ENCODE measurements around the gene LILRB5.

Gene LILRB5

DNA sequence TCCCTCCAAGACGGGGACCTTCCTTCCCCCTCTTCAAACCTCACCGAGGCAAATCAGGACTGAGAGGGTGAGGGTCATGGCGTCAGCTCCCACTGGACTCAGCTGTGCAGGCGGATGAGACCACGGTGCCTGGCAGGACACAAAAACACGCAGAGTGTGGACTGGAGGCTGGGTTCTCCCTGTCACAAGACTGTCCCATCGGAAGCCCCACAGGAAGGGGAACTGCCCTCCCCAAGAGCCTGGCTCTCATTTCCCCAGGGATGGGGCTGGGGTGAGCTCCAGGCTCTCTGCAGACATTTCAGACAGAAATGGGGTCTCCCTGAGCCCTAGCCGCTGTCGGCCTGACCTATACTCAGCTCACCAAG lies at the start of gene LILRB5:
LILRB5 (minus strand) TSS at position 158 of the 365 bp plus-strand sequence; CDS start at position 78, 80 bp downstream.
- DNase-seq (ENCODE audit: low read depth), result no peak
- TF ChIP-seq, protein P1, sequence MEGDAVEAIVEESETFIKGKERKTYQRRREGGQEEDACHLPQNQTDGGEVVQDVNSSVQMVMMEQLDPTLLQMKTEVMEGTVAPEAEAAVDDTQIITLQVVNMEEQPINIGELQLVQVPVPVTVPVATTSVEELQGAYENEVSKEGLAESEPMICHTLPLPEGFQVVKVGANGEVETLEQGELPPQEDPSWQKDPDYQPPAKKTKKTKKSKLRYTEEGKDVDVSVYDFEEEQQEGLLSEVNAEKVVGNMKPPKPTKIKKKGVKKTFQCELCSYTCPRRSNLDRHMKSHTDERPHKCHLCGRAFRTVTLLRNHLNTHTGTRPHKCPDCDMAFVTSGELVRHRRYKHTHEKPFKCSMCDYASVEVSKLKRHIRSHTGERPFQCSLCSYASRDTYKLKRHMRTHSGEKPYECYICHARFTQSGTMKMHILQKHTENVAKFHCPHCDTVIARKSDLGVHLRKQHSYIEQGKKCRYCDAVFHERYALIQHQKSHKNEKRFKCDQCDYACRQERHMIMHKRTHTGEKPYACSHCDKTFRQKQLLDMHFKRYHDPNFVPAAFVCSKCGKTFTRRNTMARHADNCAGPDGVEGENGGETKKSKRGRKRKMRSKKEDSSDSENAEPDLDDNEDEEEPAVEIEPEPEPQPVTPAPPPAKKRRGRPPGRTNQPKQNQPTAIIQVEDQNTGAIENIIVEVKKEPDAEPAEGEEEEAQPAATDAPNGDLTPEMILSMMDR (IDR thresholded peaks at IDR 0.05; ENCODE audit: insufficient read depth, low read depth, low read length, missing control alignments), result no peak
- H3K4me3 ChIP-seq (ENCODE audit: low read depth, low read length), result no peak within 1 kb of the TSS

DNA sequence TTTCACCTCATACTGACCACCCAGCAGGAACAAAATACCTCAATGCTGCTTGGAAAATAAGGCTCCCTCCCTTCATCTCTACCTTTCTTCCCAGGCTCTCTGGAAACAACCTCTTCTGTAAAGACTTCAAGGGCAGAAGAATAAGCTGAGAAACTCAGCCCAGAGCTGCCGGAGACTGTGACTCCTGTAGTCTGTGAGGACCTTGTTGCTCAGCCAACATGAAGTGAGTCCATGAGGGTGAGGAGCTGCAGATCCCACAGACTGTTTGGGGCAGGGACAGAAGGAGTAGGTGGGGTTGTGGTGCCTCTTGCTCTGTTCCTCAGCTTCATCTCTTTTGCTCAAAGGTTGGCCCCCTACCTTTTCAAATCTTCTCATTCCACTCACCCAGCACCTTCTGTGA lies 48.1 kb upstream of the LILRB5 start:
- DNase-seq (ENCODE audit: low read depth), result no peak
- TF ChIP-seq, protein P1 (IDR thresholded peaks at IDR 0.05; ENCODE audit: insufficient read depth, low read depth, low read length, missing control alignments), result no peak
- no peak overlapping the region for H3K4me3 ChIP-seq (ENCODE audit: low read depth, low read length)

DNA sequence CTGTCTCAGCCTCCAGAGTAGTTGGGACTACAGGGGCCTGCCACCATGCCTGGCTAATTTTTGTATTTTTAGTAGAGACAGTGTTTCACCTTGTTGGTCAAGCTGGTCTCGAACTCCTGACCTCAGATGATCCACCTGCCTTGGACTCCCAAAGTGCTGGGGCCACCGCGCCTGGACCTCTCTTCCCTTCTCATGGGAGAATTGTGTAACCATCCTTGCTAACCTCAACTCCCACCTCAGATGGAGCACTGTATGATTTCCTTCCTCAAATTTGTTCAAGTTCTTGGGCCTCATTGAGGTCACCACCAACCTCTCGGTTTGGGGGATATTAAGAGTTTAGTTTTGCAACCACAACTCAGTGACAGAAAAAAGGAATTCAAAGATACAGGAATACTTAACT lies 45.2 kb upstream of the LILRB5 start:
- no peak overlapping the region for H3K4me3 ChIP-seq (ENCODE audit: low read depth, low read length)
- TF ChIP-seq, protein P1 (IDR thresholded peaks at IDR 0.05; ENCODE audit: insufficient read depth, low read depth, low read length, missing control alignments), result no peak
- DNase-seq (ENCODE audit: low read depth), result no peak

DNA sequence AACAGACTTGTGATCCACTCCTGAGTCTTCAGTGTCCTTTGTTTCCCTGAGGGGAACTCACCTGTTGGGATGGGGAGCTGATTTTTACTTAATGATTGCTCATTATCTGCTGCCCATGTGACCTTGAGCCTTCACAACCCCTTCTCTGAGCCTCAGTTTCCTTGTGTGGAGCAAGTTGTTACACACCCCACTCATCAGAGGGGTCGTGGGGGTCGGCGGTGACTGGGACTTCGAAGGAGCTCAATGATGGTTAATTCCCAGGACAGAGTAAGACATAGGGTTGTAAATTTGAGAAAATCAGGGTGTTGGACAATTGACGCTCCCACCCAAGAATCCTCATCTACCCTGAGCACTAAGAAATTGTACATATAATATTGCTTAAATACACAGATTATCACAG lies 42.4 kb upstream of the LILRB5 start:
- no peak for DNase-seq (ENCODE audit: low read depth)
- H3K4me3 ChIP-seq (ENCODE audit: low read depth, low read length), result no peak overlapping the region
- TF ChIP-seq, protein P1 (IDR thresholded peaks at IDR 0.05; ENCODE audit: insufficient read depth, low read depth, low read length, missing control alignments), result no peak

DNA sequence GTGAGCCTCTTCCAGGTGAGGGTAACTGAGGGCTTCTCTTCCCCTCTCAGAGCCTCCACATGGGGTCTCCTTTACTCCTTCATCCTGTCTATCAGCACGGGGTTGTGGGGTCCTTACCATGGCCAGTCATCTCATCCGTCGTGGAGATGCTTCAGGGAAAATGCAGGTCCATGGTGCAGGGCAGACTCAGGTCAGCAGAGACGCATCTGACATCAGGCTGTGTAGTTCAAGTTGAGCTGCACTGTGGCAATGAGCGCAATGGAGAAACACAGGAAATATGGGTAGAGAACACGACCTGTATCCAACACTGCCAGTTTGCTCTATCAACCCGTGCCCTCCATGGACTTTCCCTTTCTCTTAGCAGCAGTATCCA lies 42.0 kb upstream of the LILRB5 start:
- TF ChIP-seq, protein P1 (IDR thresholded peaks at IDR 0.05; ENCODE audit: insufficient read depth, low read depth, low read length, missing control alignments), result no peak
- no peak for DNase-seq (ENCODE audit: low read depth)

DNA sequence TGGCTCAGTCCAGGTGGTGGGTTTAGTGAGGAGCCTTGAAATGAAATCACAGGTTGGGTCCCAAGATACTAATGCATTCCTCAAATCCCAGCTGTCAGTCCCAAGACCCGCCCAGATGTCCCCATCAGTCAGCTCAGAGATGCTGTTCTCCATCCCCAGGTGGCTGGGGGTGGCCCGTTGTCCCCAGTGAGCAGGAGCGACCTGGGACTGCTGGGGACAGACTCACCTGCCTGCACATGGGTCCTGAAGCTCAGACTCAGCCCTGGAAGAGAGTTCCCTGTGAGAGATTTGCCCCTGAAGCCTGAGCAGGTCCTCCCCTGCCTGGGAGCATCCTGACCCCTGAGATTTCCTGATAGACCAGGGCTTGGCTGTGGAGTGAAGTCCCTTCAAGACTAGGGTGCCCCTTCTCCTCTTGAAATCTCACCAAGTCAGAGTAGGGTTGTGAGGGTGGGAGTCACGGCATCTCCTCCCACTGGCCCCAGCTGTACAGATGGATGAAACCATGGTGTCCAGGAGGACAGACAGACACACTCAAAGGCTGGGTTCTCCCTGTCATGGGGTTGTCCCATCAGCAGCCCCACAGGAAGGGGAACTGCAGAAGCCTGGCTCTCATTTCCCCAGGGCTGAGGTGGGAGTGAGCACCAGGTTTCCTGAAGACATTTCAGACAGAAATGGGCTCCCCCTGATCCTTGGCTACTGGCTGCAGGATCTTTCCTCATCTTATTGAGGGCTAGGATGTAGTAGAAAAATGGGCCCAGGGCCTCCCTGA lies 41.5 kb upstream of the LILRB5 start:
- no peak for DNase-seq (ENCODE audit: low read depth)

More for the DNA sequence above, 42.0 kb upstream of the LILRB5 start:
- no peak overlapping the region for H3K4me3 ChIP-seq (ENCODE audit: low read depth, low read length)

More for the DNA sequence above, 41.5 kb upstream of the LILRB5 start:
- H3K4me3 ChIP-seq (ENCODE audit: low read depth, low read length), result no peak overlapping the region
- TF ChIP-seq, protein P1 (IDR thresholded peaks at IDR 0.05; ENCODE audit: insufficient read depth, low read depth, low read length, missing control alignments), result no peak
